ENCODE data around the gene YARS1. TPM values are rescaled to one million over a fixed set of nuclear protein-coding genes. Genes with fewer than 3 reads are reported as not detected.

Gene YARS1
- total and polyA plus RNA-seq, 2 of the 13 experiments (the other 11 are each of a cell fraction or from before 2014, with no cell fraction given): 50.1 to 113 TPM

DNA sequence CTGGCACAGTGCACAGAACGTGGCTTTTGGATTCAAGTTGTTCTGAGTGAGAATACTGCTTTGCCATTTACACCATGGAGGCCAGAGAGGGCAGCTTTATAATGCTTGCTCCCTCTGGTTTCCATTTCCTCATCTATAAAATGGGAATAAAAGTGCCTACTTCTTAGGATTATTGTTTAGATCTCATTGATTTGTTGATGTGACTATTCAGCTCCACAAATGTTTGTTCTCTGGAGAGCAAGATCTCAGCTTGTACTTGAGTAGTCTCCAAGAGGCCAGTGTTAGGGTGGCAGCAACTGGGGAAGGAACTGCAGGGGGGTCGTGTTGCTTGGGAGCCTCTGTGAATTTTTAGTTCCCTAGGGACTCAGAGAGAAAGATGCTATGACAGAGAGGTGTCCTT, 55.2 kb downstream of the YARS1 start:
- Histone ChIP-seq H3K36me3 (replicated peaks in 1 of 2; ENCODE audit: control insufficient read depth in 1 of 2, insufficient read depth in 2 of 2, low read length in 2 of 2) (no peaks in the 10 kb centered on the region; a peak in 1 of 5 replicates), H3K27me3 (ENCODE audit: control insufficient read depth in 1 of 2, insufficient read depth in 2 of 2, low read length in 2 of 2) (no peaks in the 10 kb centered on the region), H3K4me2 (ENCODE audit: low read depth, low read length) (no peak overlapping the region), H3K9me3 (ENCODE audit: low read length) (no peaks in the 10 kb centered on the region), H3K27ac (ENCODE audit: extremely low read length, insufficient read depth, low read length) (peak overlapping the region; percentile 27), H3K4me3 (replicated peaks in 1 of 3; ENCODE audit: insufficient read depth in 1 of 3, low read depth in 2 of 3, low read length in 3 of 3) (no peak overlapping the region), H3K4me1 (ENCODE audit: insufficient read depth, low read length) (peaks cover 65% of the 10 kb centered on the region), H3K79me2 (ENCODE audit: insufficient read depth, low read length) (peaks cover 34% of the 10 kb centered on the region), H4K20me1 (ENCODE audit: insufficient read depth, low read length) (no peaks in the 10 kb centered on the region), H2AFZ (ENCODE audit: low read length) (no peak overlapping the region), H3K9ac (ENCODE audit: insufficient read depth, low read depth, low read length) (no peak overlapping the region)
- ChIA-PET POLR2A (interaction anchor here (0.9 to 1.5 kb wide), 3 partner anchors 20 to 67 kb away, joined by 3 to 6 read pairs (median 3); a partner anchor contains a TSS), CTCF (ENCODE audit: low intra/inter-chr PET ratio, low total read pairs) (interaction anchor here (1.1 kb wide), 1 partner anchor 50 kb away, joined by 3 read pairs; no protein-coding TSS in a partner anchor)
- WGBS (ENCODE audit: low lambda C conversion rate): 87% methylated on average over 2 of the region's 2 CpGs
- BruUV-seq (replicated peaks): no TSS peak
- intact Hi-C loops (cut with micrococcal nuclease; ENCODE audit: unreplicated experiment) (loop anchor here (5.0 kb wide), 1 partner anchor 45 kb away; no protein-coding TSS in a partner anchor), in situ Hi-C loops (cut with HindIII; ENCODE audit: extremely low pct_ligation_motif_present, low pct_unique_long_range_greater_than_20kb) (no loop called here)
- ATAC-seq (no peak), DNase-seq (ENCODE audit: low spot score) (no peak), FAIRE-seq (no peak)
- no peak for TF ChIP-seq NFYB (CRISPR knock-in tag; IDR thresholded peaks at IDR 0.05)

DNA sequence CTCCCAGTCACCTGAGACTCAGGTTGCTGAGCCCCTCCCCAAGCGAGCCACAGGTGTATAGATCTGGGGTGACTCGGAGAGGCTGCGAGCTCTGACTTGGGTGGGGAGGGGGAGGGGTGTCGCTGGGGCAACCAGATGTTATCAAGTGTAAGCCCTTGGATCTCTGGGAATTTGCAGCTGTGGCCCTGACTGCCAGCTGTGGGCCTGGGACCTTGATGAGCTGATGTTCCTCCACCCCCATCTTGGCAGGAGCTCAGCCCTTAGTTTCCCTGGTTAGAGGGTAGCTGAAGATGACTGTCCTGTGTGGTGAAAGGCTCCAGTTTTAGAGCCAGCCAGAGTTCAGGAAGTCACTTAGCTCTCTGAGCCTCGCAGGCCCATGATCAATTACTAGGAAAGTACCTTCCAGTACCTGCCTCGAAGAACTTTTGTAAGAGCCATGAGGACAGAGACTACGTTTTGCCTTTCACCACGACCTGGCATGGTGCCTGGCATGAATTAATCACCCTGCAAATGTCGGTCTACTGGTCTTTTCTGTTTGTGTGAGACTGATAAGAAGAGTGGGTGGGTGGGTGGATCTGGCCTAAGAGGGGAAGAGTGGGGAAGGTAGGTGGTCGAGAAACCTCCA, 55.8 kb downstream of the YARS1 start:
- Histone ChIP-seq H3K36me3 (replicated peaks in 1 of 2; ENCODE audit: control insufficient read depth in 1 of 2, insufficient read depth in 2 of 2, low read length in 2 of 2) (no peaks in the 10 kb centered on the region; a peak in 1 of 5 replicates), H3K9ac (ENCODE audit: insufficient read depth, low read depth, low read length) (no peak overlapping the region), H4K20me1 (ENCODE audit: insufficient read depth, low read length) (no peaks in the 10 kb centered on the region), H3K79me2 (ENCODE audit: insufficient read depth, low read length) (peaks cover 35% of the 10 kb centered on the region), H2AFZ (ENCODE audit: low read length) (no peak overlapping the region), H3K27me3 (ENCODE audit: control insufficient read depth in 1 of 2, insufficient read depth in 2 of 2, low read length in 2 of 2) (no peaks in the 10 kb centered on the region), H3K4me2 (ENCODE audit: low read depth, low read length) (0 out of 2 replicates have a peak overlapping the region, but pooled peaks have one; percentile 77), H3K4me1 (ENCODE audit: insufficient read depth, low read length) (peaks cover 62% of the 10 kb centered on the region), H3K4me3 (replicated peaks in 1 of 3; ENCODE audit: insufficient read depth in 1 of 3, low read depth in 2 of 3, low read length in 3 of 3) (no peak overlapping the region), H3K27ac (ENCODE audit: extremely low read length, insufficient read depth, low read length) (peak overlapping the region; percentile 92), H3K9me3 (ENCODE audit: low read length) (no peaks in the 10 kb centered on the region)
- 81% methylated on average over 10 of the region's 10 CpGs for WGBS (ENCODE audit: low lambda C conversion rate)
- TF ChIP-seq ZNF143 (CRISPR knock-in tag; IDR thresholded peaks at IDR 0.05) (0 out of 2 replicates have a peak, but pooled peaks have one; percentile 21), DPF2 (CRISPR knock-in tag; IDR thresholded peaks at IDR 0.05; ENCODE audit: borderline replicate concordance, low read depth) (no peak), CEBPG (CRISPR knock-in tag; IDR thresholded peaks at IDR 0.05) (no peak), GLMP (CRISPR knock-in tag; IDR thresholded peaks at IDR 0.05; ENCODE audit: borderline replicate concordance) (no peak), ZNF891 (CRISPR knock-in tag; IDR thresholded peaks at IDR 0.05) (0 out of 2 replicates have a peak, but pooled peaks have one; percentile 11), ZNF30 (CRISPR knock-in tag; IDR thresholded peaks at IDR 0.05) (no peak)
- TF ChIP-seq, protein P1, sequence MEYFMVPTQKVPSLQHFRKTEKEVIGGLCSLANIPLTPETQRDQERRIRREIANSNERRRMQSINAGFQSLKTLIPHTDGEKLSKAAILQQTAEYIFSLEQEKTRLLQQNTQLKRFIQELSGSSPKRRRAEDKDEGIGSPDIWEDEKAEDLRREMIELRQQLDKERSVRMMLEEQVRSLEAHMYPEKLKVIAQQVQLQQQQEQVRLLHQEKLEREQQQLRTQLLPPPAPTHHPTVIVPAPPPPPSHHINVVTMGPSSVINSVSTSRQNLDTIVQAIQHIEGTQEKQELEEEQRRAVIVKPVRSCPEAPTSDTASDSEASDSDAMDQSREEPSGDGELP (IDR thresholded peaks at IDR 0.05; ENCODE audit: borderline replicate concordance, low read depth): peak; percentile 21; the same call in 1 of the 2 replicates
- ChIA-PET POLR2A (interaction anchor here (1.1 to 1.5 kb wide), 3 partner anchors 12 to 66 kb away, joined by 3 to 6 read pairs (median 3); a partner anchor contains a TSS), CTCF (ENCODE audit: low intra/inter-chr PET ratio, low total read pairs) (interaction anchor here (1.1 kb wide), 1 partner anchor 50 kb away, joined by 3 read pairs; no protein-coding TSS in a partner anchor)
- DNase-seq (ENCODE audit: low spot score) (no peak), ATAC-seq (no peak), FAIRE-seq (no peak)
- intact Hi-C loops (cut with micrococcal nuclease; ENCODE audit: unreplicated experiment): loop anchor here (5.0 kb wide), 1 partner anchor 44 kb away; no protein-coding TSS in a partner anchor
- in situ Hi-C loops (cut with HindIII; ENCODE audit: extremely low pct_ligation_motif_present, low pct_unique_long_range_greater_than_20kb): no loop called here
- BruUV-seq (replicated peaks): no TSS peak

Measured in HepG2 (cell line).